Endothelial cell of umbilical vein (primary cell): ENCODE measurements around the gene CYP3A4. TPM values are rescaled to one million over a fixed set of nuclear protein-coding genes. Genes with fewer than 3 reads are reported as not detected.

Experiments used
- BruUV-seq: library from RNA; stranded (reverse); fragments of 400-500 nt; replicated peaks from 2 replicates; lab custom pipeline; 2021; lab: Mats Ljungman, UMichigan
- CTCF ChIA-PET: fragments of 300-600, 350-600 bp; sonication (Branson Sonifier 250); formaldehyde crosslinking; loops from one replicate; lab custom pipeline; 2021; ENCODE audit warnings: antibody characterized with exemption, inconsistent platforms; lab: Charles Lee
- POLR2A ChIA-PET: fragments of 300-600, 350-600 bp; sonication (Branson Sonifier 250); formaldehyde crosslinking; loops from one replicate; lab custom pipeline; 2021; ENCODE audit warnings: antibody characterized with exemption, inconsistent platforms; lab: Charles Lee
- DNase-seq: peaks from one replicate; pipeline ENCODE4 v3.0.0-alpha.2; 2011; ENCODE audit warnings: low read depth, low spot score
- FAIRE-seq: peaks from 2 replicates; lab custom pipeline; 2011; peaks lifted over from hg19 to GRCh38; lab: Jason Lieb, UNC
- H2AFZ ChIP-seq: 2 replicates; pipeline ENCODE4 v1.6.0; 2012; ENCODE audit warnings: low read depth, low read length, control low read depth, inconsistent platforms
- H3K27ac ChIP-seq: 2 replicates; pipeline ENCODE4 v1.5.1; 2011; ENCODE audit warnings: low read depth, mild to moderate bottlenecking, control low read depth, low read length, moderate library complexity; ENCODE audit not compliant: insufficient read depth
- H3K27me3 ChIP-seq, 2 experiments: 2 replicates each; pipeline versions ENCODE4 v1.6.0 to v1.6.1; 2011; ENCODE audit warnings: low read length in 2 of 2, mixed read lengths in 1 of 2; ENCODE audit not compliant: control insufficient read depth in 2 of 2, insufficient read depth in 2 of 2
- H3K36me3 ChIP-seq, 2 experiments: 2 replicates in 1 of 2; 3 replicates in 1 of 2; pipeline ENCODE4 v1.5.1; 2011; ENCODE audit warnings: low read length in 2 of 2, mild to moderate bottlenecking in 1 of 2, moderate library complexity in 1 of 2; ENCODE audit not compliant: control insufficient read depth in 2 of 2, insufficient read depth in 2 of 2; ENCODE audit errors: extremely low read depth in 1 of 2
- H3K4me1 ChIP-seq: 3 replicates; pipeline ENCODE4 v1.5.1; 2011; ENCODE audit warnings: mild to moderate bottlenecking, low read length; ENCODE audit not compliant: control insufficient read depth, insufficient read depth; ENCODE audit errors: extremely low read depth
- H3K4me2 ChIP-seq: 2 replicates; pipeline ENCODE4 v1.6.1; 2011; ENCODE audit warnings: low read length, control low read depth, mixed read lengths; ENCODE audit not compliant: insufficient read depth
- H3K4me3 ChIP-seq, 3 experiments: fragments of 200-600 bp in 1 of 3; sonication (generic), shearing (Covaris generic) in 1 of 3; replicated peaks in 1 of 3; 2 replicates each; pipeline ENCODE4 v1.5.1; 2011 to 2016; ENCODE audit warnings: control low read depth in 3 of 3, low read length in 3 of 3, mild to moderate bottlenecking in 2 of 3, inconsistent platforms in 1 of 3, low read depth in 1 of 3, moderate library complexity in 1 of 3; ENCODE audit not compliant: insufficient read depth in 1 of 3
- H3K79me2 ChIP-seq: 2 replicates; pipeline ENCODE4 v1.6.0; 2012; ENCODE audit warnings: low read length, inconsistent platforms; ENCODE audit not compliant: control insufficient read depth, insufficient read depth
- H3K9ac ChIP-seq: replicated peaks from 2 replicates; pipeline ENCODE3; 2011; ENCODE audit warnings: low read length, control low read depth; ENCODE audit not compliant: insufficient read depth; ENCODE audit errors: extremely low read depth
- H3K9me1 ChIP-seq: replicated peaks from 3 replicates; pipeline ENCODE4 v1.6.0; 2011; ENCODE audit warnings: mild to moderate bottlenecking, low read length; ENCODE audit not compliant: control insufficient read depth, insufficient read depth; ENCODE audit errors: extremely low read depth
- H3K9me3 ChIP-seq: replicated peaks from 2 replicates; pipeline ENCODE4 v1.5.1; 2012; ENCODE audit warnings: low read length, inconsistent platforms; ENCODE audit not compliant: control insufficient read depth, insufficient read depth
- H4K20me1 ChIP-seq: replicated peaks from 2 replicates; pipeline ENCODE3; 2011; ENCODE audit warnings: mild to moderate bottlenecking, low read length; ENCODE audit not compliant: control insufficient read depth, insufficient read depth; ENCODE audit errors: extremely low read depth
- EZH2 ChIP-seq: IDR thresholded peaks from 2 replicates; pipeline ENCODE4 v1.6.1; 2012; ENCODE audit warnings: borderline replicate concordance, low read depth, mild to moderate bottlenecking, moderate library complexity, low read length, inconsistent platforms; ENCODE audit not compliant: severe bottlenecking
- FOS ChIP-seq: IDR thresholded peaks from 2 replicates; pipeline ENCODE4 v1.6.1; 2011; ENCODE audit warnings: mild to moderate bottlenecking, low read length, moderate library complexity, borderline replicate concordance; ENCODE audit not compliant: insufficient read depth
- GATA2 ChIP-seq: IDR thresholded peaks from 2 replicates; pipeline ENCODE4 v1.7.0; 2011; ENCODE audit warnings: low read depth, mild to moderate bottlenecking, moderate library complexity, mixed read lengths, low read length; ENCODE audit not compliant: insufficient read length, insufficient read depth
- JUN ChIP-seq: IDR thresholded peaks from 2 replicates; pipeline ENCODE4 v1.6.1; 2011; ENCODE audit warnings: borderline replicate concordance, low read depth; ENCODE audit not compliant: insufficient read length, insufficient read depth
- MYC ChIP-seq: IDR thresholded peaks from one replicate; pipeline ENCODE4 v1.6.1; 2011; ENCODE audit warnings: mild to moderate bottlenecking, low read depth, low read length
- POLR2A ChIP-seq: IDR thresholded peaks from 2 replicates; pipeline ENCODE4 v1.6.1; 2012; ENCODE audit warnings: low read depth, mild to moderate bottlenecking, control low read depth, low read length
- POLR2AphosphoS5 ChIP-seq: IDR thresholded peaks from 2 replicates; pipeline ENCODE4 v1.6.1; 2012; ENCODE audit warnings: low read depth, mild to moderate bottlenecking, control low read depth, low read length, moderate library complexity; ENCODE audit not compliant: insufficient read depth
- dilution Hi-C: fragments of 300-500 bp; cut with MboI; formaldehyde crosslinking; loops from one replicate; pipeline ENCODE4 v1.15.0; 2019; ENCODE audit warnings: low sequenced_read_pairs; ENCODE audit not compliant: extremely low pct_ligation_motif_present
- intact Hi-C: fragments of 100-400 bp; cut with micrococcal nuclease; formaldehyde crosslinking; loops from one replicate; pipeline ENCODE4 v1.10.0; 2022
- polyA plus RNA-seq, 4 experiments: library from polyadenylated mRNA; depleted of rRNA in 3 of 4; stranded (reverse) in 3 of 4; unstranded in 1 of 4; fragments of >200 nt; gene quantifications; 2 replicates each; pipeline versions ENCODE4 v1.2.1 to v1.2.3, GENCODE V29; 2011 to 2012; ENCODE audit warnings: missing spikeins in 1 of 4
- total RNA-seq: library from RNA; stranded (reverse); gene quantifications from 2 replicates; pipeline ENCODE4 v1.2.3, GENCODE V29; 2021
- TF ChIP-seq, protein P1 (sequence below), 2 donors: IDR thresholded peaks; 1 replicate in 1 of 2; 2 replicates in 1 of 2; pipeline ENCODE4 v1.5.1; 2011; ENCODE audit warnings: low read length in 2 of 2, mild to moderate bottlenecking in 2 of 2, moderate library complexity in 2 of 2, control low read depth in 1 of 2, inconsistent platforms in 1 of 2, low read depth in 1 of 2; ENCODE audit not compliant: insufficient read depth in 1 of 2; ENCODE audit errors: extremely low read depth in 1 of 2
- TF ChIP-seq, protein P2 (sequence below): IDR thresholded peaks from 2 replicates; pipeline ENCODE4 v1.6.1; 2011; ENCODE audit not compliant: insufficient read depth, insufficient read length

CYP3A4 gene
- total and polyA plus RNA-seq, 2 donors (not counting 3 experiments of a cell fraction or from before 2014, with no cell fraction given): not detected

DNA sequence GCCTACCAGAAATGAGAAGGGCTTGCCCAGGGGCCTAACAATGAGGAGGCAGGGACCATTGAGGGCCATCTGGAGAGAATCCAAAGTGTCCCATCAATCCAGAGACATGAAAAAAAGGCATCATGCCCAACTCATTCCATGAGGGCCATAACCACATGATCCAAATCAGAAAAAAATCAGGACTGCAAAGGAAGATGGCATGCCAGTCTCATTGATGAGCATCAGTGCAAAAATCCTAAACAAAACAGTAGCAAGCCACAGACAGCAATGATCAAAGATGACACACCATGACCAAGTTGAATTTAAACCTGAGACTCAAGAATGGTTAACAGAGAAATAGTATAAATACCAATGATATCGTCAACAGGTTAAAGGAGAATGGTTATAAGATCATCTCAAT is 7.0 kb upstream of the CYP3A4 start:
- dilution Hi-C loops: no loop called here
- FAIRE-seq (no peak), DNase-seq (no peak)
- no peak overlapping the region for H3K27ac ChIP-seq
- ChIA-PET POLR2A (no interaction called here), CTCF (no interaction called here)
- TF ChIP-seq GATA2 (no peak), MYC (no peak), FOS (no peak), POLR2A (no peak), POLR2AphosphoS5 (no peak), EZH2 (no peak), JUN (no peak)
- TF ChIP-seq, protein P1, sequence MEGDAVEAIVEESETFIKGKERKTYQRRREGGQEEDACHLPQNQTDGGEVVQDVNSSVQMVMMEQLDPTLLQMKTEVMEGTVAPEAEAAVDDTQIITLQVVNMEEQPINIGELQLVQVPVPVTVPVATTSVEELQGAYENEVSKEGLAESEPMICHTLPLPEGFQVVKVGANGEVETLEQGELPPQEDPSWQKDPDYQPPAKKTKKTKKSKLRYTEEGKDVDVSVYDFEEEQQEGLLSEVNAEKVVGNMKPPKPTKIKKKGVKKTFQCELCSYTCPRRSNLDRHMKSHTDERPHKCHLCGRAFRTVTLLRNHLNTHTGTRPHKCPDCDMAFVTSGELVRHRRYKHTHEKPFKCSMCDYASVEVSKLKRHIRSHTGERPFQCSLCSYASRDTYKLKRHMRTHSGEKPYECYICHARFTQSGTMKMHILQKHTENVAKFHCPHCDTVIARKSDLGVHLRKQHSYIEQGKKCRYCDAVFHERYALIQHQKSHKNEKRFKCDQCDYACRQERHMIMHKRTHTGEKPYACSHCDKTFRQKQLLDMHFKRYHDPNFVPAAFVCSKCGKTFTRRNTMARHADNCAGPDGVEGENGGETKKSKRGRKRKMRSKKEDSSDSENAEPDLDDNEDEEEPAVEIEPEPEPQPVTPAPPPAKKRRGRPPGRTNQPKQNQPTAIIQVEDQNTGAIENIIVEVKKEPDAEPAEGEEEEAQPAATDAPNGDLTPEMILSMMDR (IDR thresholded peaks at IDR 0.05; ENCODE audit: extremely low read depth in 1 of 2, insufficient read depth in 1 of 2, low read depth in 1 of 2, low read length in 2 of 2): no peak
- TF ChIP-seq, protein P2, sequence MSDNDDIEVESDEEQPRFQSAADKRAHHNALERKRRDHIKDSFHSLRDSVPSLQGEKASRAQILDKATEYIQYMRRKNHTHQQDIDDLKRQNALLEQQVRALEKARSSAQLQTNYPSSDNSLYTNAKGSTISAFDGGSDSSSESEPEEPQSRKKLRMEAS: no peak
- intact Hi-C loops: no loop called here
- no peaks in the 10 kb centered on the region for H3K9me3 ChIP-seq
- no peak overlapping the region for H3K4me2 ChIP-seq
- peaks cover 0 to 2% of the 10 kb centered on the region in 2 experiments for H3K27me3 ChIP-seq
- no peaks in the 10 kb centered on the region for H4K20me1 ChIP-seq
- BruUV-seq: no TSS peak
- no peak overlapping the region for H3K9ac ChIP-seq
- no peaks in the 10 kb centered on the region for H3K4me1 ChIP-seq
- no peak overlapping the region for H3K4me3 ChIP-seq
- no peaks in the 10 kb centered on the region for H3K36me3 ChIP-seq
- no peaks in the 10 kb centered on the region for H3K9me1 ChIP-seq
- no peak overlapping the region for H2AFZ ChIP-seq
- H3K79me2 ChIP-seq: no peaks in the 10 kb centered on the region
